ENCODE measurements around the gene LCN2. TPM values are rescaled to one million over a fixed set of nuclear protein-coding genes. Genes with fewer than 3 reads are reported as not detected.
"Not testable (repeated sequence)": the region's sequence is repeated elsewhere in the genome, so short reads cannot be mapped to it uniquely, and the experiment has no call there.

Gene LCN2
- total and polyA plus RNA-seq, 9 donors, result 0.09 to 2.8 (median 1.2) TPM

- H3K9me3 ChIP-seq (replicated peaks; ENCODE audit: control insufficient read depth, low read depth, low read length), result no peaks in the 10 kb centered on the region
- peaks cover 13% of the 10 kb centered on the region for H3K36me3 ChIP-seq (ENCODE audit: control insufficient read depth, insufficient read depth, low read length)
- peaks cover 39% of the 10 kb centered on the region for H3K4me1 ChIP-seq (ENCODE audit: control insufficient read depth, insufficient read depth, low read length)
- DNase-seq, result peak; percentile 40
- 64% methylated on average over 19 of the region's 29 CpGs for WGBS (ENCODE audit: insufficient coverage)
- no peaks in the 10 kb centered on the region for H3K27me3 ChIP-seq (ENCODE audit: control insufficient read depth, insufficient read depth, low read length)
- peak overlapping the region; percentile 99 for H3K4me3 ChIP-seq (ENCODE audit: low read length)
- no peak overlapping the region for H3K27ac ChIP-seq (ENCODE audit: low read length)
Measured at GRCh38 chr9:128128836-128129590, 20.2 kb upstream of the LCN2 start.

DNA sequence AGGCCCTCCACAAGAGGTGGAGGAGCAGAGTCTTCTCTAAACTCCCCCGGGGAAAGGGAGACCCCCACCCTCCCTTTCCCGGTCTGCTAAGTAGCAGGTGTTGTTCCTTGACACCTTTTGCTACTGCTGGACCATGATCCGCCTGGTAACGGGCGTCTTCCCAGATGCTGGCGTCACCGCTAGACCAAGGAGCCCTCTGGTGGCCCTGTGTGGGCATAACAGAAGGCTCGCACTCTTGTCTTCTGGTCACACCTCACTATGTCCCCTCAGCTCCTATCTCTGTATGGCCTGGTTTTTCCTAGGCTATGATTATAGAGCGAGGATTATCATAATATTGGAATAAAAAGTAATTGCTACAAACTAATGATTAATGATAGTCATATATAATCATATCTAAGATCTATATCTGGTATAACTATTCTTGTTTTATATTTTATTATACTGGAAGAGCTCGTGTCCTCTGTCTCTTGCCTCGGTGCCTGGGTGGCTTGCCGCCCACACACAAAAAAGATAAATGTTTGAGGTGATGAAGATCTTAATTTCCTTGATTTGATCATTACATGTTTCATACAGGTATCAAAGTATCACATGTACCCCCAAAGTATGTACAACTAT lies 19.2 kb upstream of the LCN2 start:
- H3K36me3 ChIP-seq (ENCODE audit: control insufficient read depth, insufficient read depth, low read length); H3K9me3 ChIP-seq (replicated peaks; ENCODE audit: control insufficient read depth, low read depth, low read length); H3K27ac ChIP-seq (ENCODE audit: low read length); H3K27me3 ChIP-seq (ENCODE audit: control insufficient read depth, insufficient read depth, low read length); H3K4me3 ChIP-seq (ENCODE audit: low read length); DNase-seq: not testable (repeated sequence)
- WGBS (ENCODE audit: insufficient coverage), result no CpG with 5 or more reads among the region's 12 CpGs
- peaks cover 39% of the 10 kb centered on the region for H3K4me1 ChIP-seq (ENCODE audit: control insufficient read depth, insufficient read depth, low read length)

DNA sequence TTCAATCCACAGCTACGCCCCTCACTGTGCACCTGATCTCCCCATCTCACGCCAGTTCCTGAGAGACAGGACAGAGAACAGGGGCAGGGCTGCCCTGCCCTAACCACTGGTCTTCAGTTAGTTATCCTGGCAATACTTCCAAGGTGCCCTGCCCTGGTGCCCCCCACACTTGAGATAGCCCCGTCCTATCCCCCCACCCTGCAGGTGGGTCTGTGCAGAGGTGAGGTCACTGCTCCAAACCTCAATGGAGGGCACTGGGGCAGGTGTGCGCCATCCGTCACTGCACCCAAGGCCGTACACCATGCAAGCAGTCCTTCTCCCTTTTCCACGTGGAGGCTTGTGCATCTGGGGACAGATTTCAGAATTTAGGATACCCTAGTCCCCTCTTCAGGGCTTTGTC lies 18.6 kb upstream of the LCN2 start:
- not testable (repeated sequence) for H3K27me3 ChIP-seq (ENCODE audit: control insufficient read depth, insufficient read depth, low read length); H3K4me3 ChIP-seq (ENCODE audit: low read length); H3K27ac ChIP-seq (ENCODE audit: low read length); H3K9me3 ChIP-seq (replicated peaks; ENCODE audit: control insufficient read depth, low read depth, low read length); DNase-seq; H3K36me3 ChIP-seq (ENCODE audit: control insufficient read depth, insufficient read depth, low read length)
- WGBS (ENCODE audit: insufficient coverage), result 83% methylated on average over 1 of the region's 7 CpGs
- peaks cover 37% of the 10 kb centered on the region for H3K4me1 ChIP-seq (ENCODE audit: control insufficient read depth, insufficient read depth, low read length)

DNA sequence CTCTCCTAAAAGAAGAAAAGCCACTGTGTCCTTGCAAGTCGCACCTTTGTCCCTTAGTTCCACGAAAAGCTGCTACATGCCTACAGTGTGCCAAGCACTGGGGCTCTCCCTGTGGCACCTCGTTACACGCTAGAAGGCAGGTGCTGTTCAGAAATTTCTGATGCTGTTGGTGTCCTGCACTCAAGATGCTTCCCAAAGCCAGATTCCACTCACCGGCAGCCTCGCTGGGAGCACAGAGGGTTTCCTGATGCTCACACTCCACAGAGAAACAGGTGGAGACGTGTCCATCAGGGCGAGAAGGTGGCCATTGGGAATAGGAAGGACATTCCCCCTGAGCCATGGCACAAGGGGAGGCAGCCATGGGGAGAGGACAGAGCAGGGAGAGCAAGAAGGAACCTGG lies 17.9 kb upstream of the LCN2 start:
- H3K27me3 ChIP-seq (ENCODE audit: control insufficient read depth, insufficient read depth, low read length); H3K36me3 ChIP-seq (ENCODE audit: control insufficient read depth, insufficient read depth, low read length); H3K4me3 ChIP-seq (ENCODE audit: low read length); DNase-seq; H3K9me3 ChIP-seq (replicated peaks; ENCODE audit: control insufficient read depth, low read depth, low read length): not testable (repeated sequence)
- Histone ChIP-seq H3K4me1 (ENCODE audit: control insufficient read depth, insufficient read depth, low read length) (peaks cover 30% of the 10 kb centered on the region), H3K27ac (ENCODE audit: low read length) (peak overlapping the region; percentile 84)
- WGBS (ENCODE audit: insufficient coverage), result 72% methylated on average over 6 of the region's 8 CpGs

- H3K36me3 ChIP-seq (ENCODE audit: control insufficient read depth, insufficient read depth, low read length); H3K4me3 ChIP-seq (ENCODE audit: low read length); H3K9me3 ChIP-seq (replicated peaks; ENCODE audit: control insufficient read depth, low read depth, low read length); H3K27me3 ChIP-seq (ENCODE audit: control insufficient read depth, insufficient read depth, low read length): not testable (repeated sequence)
- DNase-seq, result peak; percentile 87
- H3K4me1 ChIP-seq (ENCODE audit: control insufficient read depth, insufficient read depth, low read length), result peaks cover 25% of the 10 kb centered on the region
- WGBS (ENCODE audit: insufficient coverage), result 7% methylated on average over 7 of the region's 8 CpGs
- peak overlapping the region; percentile 84 for H3K27ac ChIP-seq (ENCODE audit: low read length)
Measured at GRCh38 chr9:128132139-128132538, 17.1 kb upstream of the LCN2 start.

DNA sequence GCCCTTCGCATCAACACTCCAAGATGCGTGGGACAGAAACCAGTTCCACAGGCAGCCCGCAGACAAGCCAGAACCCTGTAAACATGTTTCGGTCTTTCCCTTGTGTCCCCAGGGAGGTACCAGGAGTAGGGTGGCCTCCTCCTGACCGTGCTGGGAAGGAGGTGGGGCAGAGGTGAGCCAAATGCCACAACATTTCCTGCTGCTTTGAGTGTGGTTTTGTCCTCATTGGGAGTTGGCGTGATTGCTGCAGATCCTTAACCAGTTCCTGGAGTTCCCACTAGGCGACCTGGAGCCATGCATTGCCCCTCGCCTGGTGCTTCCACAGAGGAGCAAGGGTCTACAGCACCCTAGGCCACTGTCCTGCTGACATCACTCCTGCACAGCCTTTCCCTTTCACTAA lies 13.7 kb upstream of the LCN2 start:
- DNase-seq; H3K4me3 ChIP-seq (ENCODE audit: low read length); H3K36me3 ChIP-seq (ENCODE audit: control insufficient read depth, insufficient read depth, low read length); H3K9me3 ChIP-seq (replicated peaks; ENCODE audit: control insufficient read depth, low read depth, low read length); H3K27ac ChIP-seq (ENCODE audit: low read length); H3K27me3 ChIP-seq (ENCODE audit: control insufficient read depth, insufficient read depth, low read length): not testable (repeated sequence)
- WGBS (ENCODE audit: insufficient coverage), result 66% methylated on average over 4 of the region's 8 CpGs
- peaks cover 30% of the 10 kb centered on the region for H3K4me1 ChIP-seq (ENCODE audit: control insufficient read depth, insufficient read depth, low read length)

DNA sequence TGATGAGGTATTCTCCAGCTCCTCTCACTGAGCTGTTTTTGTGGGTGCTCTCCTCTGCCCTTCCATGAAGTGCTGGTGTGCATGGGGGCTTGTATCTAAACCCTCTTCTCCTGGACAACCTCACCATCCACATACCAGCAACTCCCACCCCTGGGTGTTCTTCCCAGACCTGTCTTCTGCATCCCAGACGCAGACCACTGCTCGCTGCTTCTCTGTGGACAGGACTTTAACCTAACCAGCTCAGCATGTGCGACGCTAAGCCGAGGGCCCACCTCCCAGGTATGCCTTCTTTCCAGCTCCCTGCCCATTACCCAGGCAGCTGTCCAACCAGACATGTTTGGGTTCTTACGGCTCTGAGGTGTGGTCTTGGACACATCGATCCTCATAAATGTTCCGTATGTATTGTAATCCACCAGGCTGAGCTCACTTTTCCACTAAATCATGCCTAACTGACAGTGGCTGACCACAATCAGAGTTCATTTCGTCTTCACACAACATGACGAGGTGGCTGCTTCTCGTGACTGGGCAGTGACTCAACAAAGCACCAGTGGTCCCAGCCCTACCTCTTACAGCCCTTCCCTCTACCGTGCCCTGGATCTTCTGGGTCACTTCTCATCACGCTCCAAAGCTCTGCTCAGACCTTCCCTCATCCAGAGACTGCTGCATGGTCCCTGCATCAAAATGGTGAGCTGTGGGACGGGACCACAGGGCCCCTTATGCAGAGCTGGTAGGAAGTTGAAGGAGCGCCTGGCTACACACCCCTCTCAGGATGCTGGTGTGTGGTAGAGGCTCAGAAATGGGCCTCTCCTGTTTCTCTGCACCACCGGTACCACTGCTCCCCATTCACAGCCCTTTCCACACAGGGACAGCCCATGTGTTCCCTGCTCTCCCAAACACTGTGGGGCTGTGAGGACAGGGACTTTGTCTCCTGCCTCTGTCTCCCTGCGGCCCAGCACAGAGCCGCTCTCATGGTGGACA lies 12.1 kb upstream of the LCN2 start:
- H3K9me3 ChIP-seq (replicated peaks; ENCODE audit: control insufficient read depth, low read depth, low read length), result no peaks in the 10 kb centered on the region
- H3K4me1 ChIP-seq (ENCODE audit: control insufficient read depth, insufficient read depth, low read length), result peaks cover 21% of the 10 kb centered on the region
- no peak overlapping the region for H3K4me3 ChIP-seq (ENCODE audit: low read length)
- 81% methylated on average over 13 of the region's 18 CpGs for WGBS (ENCODE audit: insufficient coverage)
- peaks cover 4% of the 10 kb centered on the region for H3K27me3 ChIP-seq (ENCODE audit: control insufficient read depth, insufficient read depth, low read length)
- DNase-seq, result no peak
- no peaks in the 10 kb centered on the region for H3K36me3 ChIP-seq (ENCODE audit: control insufficient read depth, insufficient read depth, low read length)
- H3K27ac ChIP-seq (ENCODE audit: low read length), result no peak overlapping the region

GRCh38 chr9:128138001-128138400 lies 11.3 kb upstream of the LCN2 start:
- Histone ChIP-seq H3K36me3 (ENCODE audit: control insufficient read depth, insufficient read depth, low read length) (no peaks in the 10 kb centered on the region), H3K27me3 (ENCODE audit: control insufficient read depth, insufficient read depth, low read length) (peaks cover 4% of the 10 kb centered on the region), H3K4me1 (ENCODE audit: control insufficient read depth, insufficient read depth, low read length) (peaks cover 22% of the 10 kb centered on the region), H3K4me3 (ENCODE audit: low read length) (no peak overlapping the region), H3K9me3 (replicated peaks; ENCODE audit: control insufficient read depth, low read depth, low read length) (no peaks in the 10 kb centered on the region), H3K27ac (ENCODE audit: low read length) (no peak overlapping the region)
- DNase-seq, result no peak
- 63% methylated on average over 1 of the region's 3 CpGs for WGBS (ENCODE audit: insufficient coverage)

DNA sequence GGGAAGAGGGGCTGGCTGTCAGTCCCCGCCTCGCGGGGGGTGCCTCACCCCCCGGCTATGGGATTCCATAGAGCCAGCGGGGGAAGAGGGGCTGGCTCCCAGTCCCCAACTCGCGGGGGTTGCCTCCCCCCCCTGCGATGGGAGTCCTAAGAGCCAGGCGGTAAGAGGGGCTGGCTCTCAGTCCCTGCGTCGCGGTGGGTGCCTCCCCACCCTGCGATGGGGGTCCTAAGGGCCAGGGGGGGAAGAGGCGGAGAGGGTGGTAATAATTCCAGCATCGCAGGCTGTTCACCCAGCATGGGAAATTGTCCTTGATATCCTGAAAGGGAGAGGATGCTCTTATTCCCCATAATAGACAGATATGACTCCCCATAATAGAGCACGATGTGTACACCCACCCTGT lies 9.6 kb upstream of the LCN2 start:
- H3K4me3 ChIP-seq (ENCODE audit: low read length), result peak overlapping the region; percentile 22
- H3K36me3 ChIP-seq (ENCODE audit: control insufficient read depth, insufficient read depth, low read length), result no peaks in the 10 kb centered on the region
- H3K4me1 ChIP-seq (ENCODE audit: control insufficient read depth, insufficient read depth, low read length), result peaks cover 24% of the 10 kb centered on the region
- H3K9me3 ChIP-seq (replicated peaks; ENCODE audit: control insufficient read depth, low read depth, low read length), result no peaks in the 10 kb centered on the region
- H3K27me3 ChIP-seq (ENCODE audit: control insufficient read depth, insufficient read depth, low read length), result peaks cover 4% of the 10 kb centered on the region
- H3K27ac ChIP-seq (ENCODE audit: low read length), result no peak overlapping the region
- DNase-seq, result no peak
- WGBS (ENCODE audit: insufficient coverage), result 83% methylated on average over 4 of the region's 16 CpGs

- Histone ChIP-seq H3K27me3 (ENCODE audit: control insufficient read depth, insufficient read depth, low read length) (peaks cover 4% of the 10 kb centered on the region), H3K36me3 (ENCODE audit: control insufficient read depth, insufficient read depth, low read length) (no peaks in the 10 kb centered on the region), H3K9me3 (replicated peaks; ENCODE audit: control insufficient read depth, low read depth, low read length) (no peaks in the 10 kb centered on the region), H3K4me1 (ENCODE audit: control insufficient read depth, insufficient read depth, low read length) (peaks cover 29% of the 10 kb centered on the region), H3K4me3 (ENCODE audit: low read length) (no peak overlapping the region), H3K27ac (ENCODE audit: low read length) (no peak overlapping the region)
- 92% methylated on average over 2 of the region's 3 CpGs for WGBS (ENCODE audit: insufficient coverage)
- no peak for DNase-seq
Measured at GRCh38 chr9:128141604-128142003, 7.6 kb upstream of the LCN2 start.

Measured in muscle of leg (tissue), 11 donors.